Activated CD8-positive, alpha-beta memory T cell treated with anti-CD3 and anti-CD28 coated beads, Interleukin-2, amount 50 U/mL, for 24 hours (primary cell): ENCODE data around the gene RABGGTB.
"Not testable (repeated sequence)": the region's sequence is repeated elsewhere in the genome, so short reads cannot be mapped to it uniquely, and the experiment has no call there.

ENCODE experiments used
- DNase-seq: peaks from one replicate; pipeline ENCODE4 v3.0.0-alpha.2; 2020; ENCODE audit errors: extremely low read depth

Gene RABGGTB

DNA sequence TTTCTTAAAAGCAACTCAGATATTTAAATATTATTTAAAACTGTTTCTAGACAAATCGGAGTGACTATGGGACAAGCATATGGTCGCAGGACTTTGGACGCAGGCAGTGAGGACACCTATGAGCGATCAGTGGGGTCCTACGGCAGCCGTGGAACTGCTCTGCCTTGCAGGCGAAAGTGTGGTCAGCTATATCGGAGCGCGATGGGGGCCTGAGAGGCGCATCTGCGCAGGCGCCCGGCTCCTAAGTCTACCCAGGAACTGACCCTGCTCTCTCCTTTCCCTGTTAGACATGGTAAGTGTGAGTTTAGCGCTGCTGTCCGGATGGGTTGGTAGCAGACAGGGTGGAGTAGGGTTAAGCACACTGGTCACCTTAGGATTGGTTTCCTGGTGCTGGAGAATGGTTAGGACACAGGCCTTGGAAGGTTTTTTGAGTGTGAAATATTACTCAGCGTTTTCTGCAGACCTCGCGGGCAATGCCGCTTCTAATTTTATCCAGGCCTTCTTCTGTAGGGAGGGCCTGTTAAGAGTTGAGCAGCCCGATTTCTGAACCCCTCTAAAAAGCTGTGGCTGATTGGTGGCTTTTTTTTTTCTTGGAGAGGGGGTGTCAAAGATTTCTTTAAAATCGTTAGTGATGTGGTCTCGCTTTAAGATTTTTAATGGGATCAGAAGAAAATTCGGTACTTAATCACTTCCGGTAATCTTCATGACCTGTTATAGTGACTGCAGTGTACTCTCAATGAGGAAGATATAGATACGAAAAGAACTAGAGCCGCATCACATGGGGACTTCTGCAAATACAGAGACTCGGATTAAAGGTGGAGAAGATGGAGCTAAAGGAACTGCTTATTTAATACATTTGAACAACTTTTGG is at the start of gene RABGGTB:
Gene RABGGTB, plus strand, starts transcription at position 274 of the 871 bp plus-strand sequence. Its CDS starts 16 bp downstream, at position 290.
- peak; percentile 86 for DNase-seq

DNA sequence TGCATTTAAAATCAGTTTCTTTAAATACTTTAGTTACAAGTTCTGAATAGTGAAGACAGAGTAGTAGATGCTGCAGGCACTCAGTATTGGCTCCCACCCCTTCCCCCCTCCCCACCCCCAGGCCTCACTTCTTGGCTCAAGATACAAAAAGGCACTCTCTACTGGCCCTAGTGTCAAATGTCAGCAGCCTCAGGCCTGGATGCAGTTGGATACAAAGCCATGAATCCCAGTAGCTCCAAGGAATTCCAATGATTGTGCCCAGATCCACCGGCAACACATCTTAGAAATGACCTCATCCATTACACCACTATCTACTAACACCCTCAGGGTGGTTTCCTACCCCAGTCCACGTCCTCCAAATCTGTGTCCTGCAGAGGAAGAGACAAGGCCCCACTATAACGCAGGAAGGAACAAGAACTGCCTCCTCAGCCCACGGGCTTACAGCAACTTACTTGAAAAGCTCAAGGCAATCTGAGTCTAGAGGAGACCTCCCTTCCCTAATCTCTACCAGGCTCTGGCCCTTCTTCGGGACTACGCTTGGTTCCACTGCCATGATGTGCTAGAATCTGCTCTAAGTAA is 43.9 kb upstream of the RABGGTB start:
- no peak for DNase-seq

DNA sequence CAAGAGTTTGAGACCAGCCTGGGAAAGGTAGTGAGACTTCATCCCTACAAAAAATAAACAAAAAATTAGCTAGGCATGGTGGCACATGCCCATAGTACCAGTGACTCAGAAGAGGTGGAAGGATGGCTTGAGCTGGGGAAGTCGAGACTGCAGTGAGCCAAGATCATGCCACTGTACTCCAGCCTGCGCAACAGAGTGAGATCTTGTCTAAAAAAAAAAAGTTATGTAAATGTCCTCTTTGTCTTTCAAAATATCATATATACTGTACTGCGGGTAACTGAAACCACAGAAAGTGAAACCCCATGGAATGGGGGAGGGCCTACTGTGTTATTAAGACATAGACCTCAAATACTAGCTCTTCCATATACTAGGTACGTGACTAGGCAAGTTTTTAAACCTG is 40.8 kb upstream of the RABGGTB start:
- no peak for DNase-seq

DNA sequence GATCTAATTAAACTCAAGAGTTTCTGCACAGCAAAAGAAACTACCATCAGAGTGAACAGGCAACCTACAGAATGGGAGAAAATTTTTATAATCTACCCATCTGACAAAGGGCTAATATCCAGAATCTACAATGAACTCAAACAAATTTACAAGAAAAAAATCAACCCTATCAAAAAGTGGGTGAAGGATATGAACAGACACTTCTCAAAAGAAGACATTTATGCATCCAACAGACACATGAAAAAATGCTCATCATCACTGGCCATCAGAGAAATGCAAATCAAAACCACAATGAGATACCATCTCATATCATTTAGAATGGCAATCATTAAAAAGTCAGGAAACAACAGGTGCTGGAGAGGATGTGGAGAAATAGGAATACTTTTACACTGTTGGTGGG is 28.8 kb upstream of the RABGGTB start:
- not testable (repeated sequence) for DNase-seq

DNA sequence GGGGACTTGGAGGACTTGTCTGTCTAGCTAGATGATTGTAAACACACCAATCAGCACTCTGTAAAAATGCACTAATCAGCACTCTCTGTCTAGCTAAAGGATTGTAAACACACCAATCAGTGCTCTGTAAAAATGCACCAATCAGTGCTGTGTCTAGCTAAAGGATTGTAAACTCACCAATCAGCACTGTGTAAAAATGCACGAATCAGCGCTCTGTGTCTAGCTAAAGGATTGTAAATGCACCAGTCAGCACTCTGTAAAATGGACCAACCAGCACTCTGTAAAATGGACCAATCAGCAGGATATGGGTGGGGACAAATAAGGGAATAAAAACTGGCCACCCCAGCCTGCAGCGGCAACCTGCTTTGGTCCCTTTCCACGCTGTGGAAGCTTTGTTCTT is 27.5 kb upstream of the RABGGTB start:
- DNase-seq = not testable (repeated sequence)

DNA sequence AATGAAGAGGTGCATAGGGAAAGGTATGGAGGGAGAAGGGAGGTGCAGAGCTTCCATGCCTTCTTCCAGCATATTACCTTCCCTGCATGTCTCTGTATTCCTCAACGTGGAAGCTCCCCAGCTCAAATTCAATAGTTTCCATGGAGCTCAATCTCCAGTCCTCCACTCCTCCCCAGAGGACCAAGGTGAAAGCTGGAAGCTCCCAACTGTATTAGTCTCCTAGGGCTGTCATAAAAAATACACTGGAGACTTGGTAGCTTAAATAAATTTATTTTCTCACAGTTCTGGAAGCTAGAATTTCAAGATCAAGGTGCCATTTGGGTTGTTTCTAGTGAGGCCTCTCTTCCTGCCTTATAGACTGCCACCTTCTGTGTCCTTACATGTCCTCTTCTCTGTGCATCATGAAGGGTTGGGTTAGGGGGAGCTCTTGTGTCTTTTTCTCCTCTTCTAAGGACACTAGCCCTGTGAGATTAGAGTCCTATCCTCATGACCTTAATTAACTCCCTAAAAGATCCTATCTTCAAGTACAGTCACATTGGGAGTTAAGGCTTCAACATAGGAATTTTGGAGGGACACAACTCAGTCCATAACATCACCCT is 21.9 kb upstream of the RABGGTB start:
- no peak for DNase-seq

DNA sequence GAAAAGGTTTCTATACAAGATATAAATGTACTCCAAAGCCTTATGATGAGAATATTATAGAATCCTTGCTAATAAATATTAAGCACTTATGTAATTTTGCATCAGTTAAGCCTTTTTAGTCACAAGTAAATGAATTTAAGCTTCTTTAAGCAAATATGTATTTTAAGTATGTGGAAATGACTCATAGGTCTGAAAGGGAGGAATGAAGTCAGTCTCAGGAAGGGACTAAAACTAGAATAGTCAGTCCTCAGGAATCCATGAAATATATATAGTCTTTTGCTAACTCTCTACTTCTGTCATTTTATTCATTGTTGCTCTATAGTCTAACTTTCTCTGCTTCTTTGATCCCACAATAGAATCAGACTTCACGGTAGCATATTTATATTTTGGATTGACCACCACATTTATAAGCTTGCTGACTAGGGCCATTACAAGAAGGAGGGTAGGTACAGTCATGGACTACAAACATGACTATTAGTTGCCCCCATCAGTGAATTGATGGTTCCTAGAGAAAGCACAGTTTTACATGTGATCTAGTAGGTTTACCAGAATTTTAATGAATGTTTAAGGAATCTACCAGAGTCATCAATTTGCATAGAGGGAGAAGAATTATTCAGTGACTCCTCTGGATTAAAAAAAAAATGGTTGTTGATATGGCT is 20.2 kb upstream of the RABGGTB start:
- DNase-seq = no peak

DNA sequence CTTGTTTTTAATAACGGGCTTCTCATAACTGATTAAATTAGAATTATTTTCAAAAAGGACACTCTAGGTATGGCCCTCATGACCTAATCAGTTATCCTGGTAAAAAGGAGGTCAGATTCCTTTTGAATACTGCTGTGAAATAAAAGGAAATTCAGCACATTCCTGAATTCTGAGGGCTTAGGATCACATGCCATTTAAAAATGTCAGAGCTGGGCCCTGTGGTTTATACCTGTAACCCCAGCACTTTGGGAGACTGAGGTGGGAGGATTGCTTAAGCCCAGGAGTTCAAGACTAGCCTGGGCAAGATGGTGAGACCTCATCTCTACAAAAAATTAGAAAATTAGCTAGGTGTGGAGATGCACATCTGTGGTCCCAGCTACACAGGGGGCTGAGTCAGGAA is 18.0 kb upstream of the RABGGTB start:
- DNase-seq = no peak

DNA sequence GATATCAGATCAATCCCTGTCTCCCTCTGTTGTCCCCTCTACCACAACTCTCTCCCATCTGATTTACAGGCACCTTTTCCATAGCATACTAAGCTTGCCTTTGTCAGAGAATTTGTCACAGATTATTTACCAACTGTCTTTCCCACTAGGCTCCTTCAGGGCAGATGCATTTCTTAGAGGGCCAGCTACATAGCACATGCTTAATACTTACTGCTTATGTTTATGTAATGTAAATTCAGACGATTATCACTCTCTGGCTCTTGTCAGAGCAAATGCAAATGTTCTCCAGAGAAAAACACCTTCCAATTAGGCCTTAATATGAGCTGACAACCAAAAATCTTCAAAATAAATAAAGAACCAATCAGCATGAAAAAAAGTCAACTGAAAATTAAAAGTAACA is 15.3 kb upstream of the RABGGTB start:
- DNase-seq = no peak

DNA sequence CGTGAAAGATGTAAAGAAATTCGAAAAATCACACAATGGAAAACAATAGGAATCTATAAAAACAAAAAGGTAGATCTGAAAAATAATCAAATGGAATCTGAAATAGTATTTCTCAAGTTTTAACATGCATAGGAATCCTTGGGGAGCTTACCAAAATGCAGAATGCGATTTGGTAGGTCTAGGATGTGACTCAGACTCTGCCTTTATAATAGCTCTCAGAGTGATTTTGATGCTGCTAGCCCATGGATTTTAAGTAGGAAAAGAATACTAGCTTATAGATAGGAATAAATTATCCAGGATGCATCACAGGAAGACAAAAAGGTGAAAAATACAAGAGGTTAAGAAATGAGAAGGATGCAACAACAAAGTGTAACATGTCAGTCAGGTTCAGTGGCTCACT is 14.1 kb upstream of the RABGGTB start:
- no peak for DNase-seq

DNA sequence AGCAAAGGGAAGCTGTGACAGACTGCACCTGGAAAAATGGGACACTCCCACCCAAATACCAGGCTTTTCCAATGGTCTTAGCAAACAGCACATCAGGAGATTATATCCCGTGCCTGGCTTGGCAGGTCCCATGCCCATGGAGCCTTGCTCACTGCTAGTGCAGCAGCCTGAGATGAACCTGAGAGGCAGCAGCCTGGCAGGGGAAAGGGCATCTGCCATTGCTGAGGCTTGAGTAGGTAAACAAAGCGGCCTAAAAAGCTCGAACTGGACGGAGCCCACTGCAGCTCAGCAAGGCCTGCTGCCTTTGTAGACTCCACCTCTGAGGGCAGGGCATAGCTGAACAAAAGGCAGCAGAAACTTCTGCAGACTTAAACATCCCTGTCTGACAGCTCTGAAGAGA is 8.2 kb upstream of the RABGGTB start:
- DNase-seq = not testable (repeated sequence)

DNA sequence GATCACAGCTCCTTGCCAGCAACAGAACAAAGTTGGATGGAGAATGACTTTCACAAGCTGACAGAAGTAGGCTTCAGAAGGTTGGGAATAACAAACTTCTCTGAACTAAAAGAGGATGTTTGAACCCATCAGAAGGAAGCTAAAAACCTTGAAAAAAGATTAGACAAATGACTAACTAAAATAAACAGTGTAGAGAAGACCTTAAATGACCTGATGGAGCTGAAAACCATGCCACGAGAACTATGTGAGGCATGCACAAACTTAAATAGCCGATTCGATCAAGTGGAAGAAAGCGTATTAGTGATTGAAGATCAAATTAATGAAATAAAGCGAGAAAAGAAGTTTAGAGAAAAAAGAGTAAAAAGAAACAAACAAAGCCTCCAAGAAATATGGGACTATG is 7.4 kb upstream of the RABGGTB start:
- not testable (repeated sequence) for DNase-seq

DNA sequence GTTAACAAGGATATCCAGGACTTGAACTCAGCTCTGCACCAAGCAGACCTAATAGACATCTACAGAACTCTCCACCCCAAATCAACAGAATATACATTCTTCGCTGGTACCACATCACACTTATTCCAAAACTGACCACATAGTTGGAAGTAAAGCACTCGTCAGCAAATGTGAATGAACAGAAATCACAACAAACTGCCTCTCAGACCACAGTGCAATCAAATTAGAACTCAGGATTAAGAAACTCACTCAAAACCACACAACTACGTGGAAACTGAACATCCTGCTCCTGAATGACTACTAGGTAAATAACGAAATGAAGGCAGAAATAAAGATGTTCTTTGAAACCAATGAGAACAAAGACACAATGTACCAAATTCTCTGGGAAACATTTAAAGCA is 5.9 kb upstream of the RABGGTB start:
- DNase-seq = not testable (repeated sequence)

DNA sequence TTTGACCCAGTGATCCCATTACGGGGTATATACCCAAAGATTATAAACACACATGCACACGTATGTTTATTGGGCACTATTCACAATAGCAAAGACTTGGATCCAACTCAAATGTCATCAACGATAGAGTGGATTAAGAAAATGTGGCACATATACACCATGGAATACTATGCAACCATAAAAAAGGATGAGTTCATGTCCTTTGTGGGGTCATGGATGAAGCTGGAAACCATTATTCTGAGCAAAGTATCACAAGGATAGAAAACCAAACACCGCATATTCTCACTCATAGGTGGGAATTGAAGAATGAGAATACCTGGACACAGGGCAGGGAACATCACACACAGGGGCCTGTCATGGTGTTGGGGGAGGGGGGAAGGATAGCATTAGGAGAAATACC is 2.1 kb upstream of the RABGGTB start:
- not testable (repeated sequence) for DNase-seq

DNA sequence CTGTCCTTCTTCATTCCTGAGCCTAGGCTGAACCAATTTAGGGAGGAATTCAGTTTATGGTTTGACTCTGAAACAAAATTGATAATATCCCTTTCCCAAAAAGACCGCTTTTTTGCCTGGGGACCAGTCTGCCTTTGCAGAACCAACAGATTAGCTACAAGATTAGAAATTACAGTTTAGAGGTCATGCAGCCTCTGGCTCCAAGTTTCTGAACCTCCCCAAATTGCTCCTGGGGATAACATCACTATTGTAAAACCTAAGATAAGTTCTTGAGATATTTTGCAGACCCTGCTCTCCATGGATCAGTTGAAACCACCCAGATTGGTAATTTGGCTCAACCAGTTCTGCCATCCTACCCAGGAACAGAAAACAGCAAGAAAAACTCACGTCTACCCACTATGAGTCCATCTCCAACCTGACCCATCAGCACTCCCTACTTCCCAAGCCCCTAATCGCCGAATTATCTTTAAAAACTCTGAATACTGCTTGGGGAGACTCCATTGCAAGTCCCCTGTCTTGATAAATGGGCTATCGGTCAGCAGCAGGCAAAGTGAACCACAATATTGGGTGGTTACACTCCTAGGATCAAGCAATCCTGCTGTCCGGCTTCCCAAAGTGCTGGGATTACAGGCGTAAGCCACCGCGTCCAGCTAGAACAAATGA is 605 bp upstream of the RABGGTB start:
- no peak for DNase-seq

DNA sequence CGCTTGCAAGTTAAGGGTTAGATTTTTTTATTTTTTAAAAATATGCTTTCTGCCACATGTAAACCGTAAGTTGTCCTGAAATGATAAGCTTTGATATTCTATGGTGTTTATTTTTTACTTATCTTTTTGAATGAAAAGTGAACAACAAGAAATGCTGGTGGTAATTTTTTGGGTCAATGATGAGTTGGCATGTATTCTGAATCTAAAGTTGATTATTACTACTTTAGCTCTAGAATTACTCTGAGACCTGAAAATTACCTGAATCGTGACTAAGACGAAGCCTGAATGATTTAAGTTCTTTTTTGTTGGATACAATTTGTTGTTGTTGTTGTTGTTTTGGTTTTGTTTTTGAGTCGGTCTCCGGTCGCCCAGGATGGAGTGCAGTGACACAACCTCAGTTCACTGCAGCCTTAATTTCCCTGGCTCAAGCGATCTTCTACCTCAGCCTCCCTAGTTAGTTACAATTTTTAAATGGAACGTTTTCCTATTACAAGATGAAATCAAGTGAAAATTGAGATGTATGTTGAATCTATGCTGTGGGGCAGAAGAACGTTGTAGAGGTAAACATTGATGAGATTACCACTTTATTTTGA is 941 bp downstream of the RABGGTB start:
- no peak for DNase-seq

DNA sequence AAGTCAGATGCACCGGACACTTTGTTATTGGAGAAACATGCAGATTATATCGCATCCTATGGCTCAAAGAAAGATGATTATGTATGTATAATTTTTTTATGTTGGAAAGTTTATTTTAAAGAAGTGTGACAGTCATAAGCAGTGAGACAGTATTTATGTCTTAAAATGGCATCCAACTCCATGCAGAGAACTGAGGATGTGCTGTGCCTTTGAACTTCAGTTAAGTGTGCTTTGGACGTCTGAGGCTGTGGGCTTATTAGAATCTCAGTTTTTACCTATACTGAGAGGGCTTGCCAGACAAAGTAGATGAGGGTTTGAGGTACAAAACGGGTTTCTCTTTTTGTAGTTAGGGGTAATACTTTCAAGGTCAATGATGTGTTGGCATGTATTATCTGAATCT is 1.5 kb downstream of the RABGGTB start:
- DNase-seq = no peak

DNA sequence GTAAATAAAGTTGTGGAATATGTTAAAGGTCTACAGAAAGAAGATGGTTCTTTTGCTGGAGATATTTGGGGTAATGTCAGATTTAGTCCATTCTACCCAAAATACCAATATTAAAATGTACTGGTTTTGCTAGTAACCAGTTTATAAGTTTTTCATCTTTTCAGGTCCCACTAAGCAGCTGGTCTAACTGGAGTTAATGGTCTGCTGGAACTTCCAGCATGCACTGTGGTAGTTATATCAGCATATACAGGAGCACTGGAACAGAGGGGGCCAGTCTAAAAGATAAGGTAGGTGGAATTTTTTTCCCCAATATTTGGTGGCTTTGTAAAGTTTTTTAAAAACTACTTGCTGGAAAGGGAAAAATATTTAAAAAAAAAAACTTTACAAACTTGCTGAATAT is 3.9 kb downstream of the RABGGTB start:
- no peak for DNase-seq

DNA sequence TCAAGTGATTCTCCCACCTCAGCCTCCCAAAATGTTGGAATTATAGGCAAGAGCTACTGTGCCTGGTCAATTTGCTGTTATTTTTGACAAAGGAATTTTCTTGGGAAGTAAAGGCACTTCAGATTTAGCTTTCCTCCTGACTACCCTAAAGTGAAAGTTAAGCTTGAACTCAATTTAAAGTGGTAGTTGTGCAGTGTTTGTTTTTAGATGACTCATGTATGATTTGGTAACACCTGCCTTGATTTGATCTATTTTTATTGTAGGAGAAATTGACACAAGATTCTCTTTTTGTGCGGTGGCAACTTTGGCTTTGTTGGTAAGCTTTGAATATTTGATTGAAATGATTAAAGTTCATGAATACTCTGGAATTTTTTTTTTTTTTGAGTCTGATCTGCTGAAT is 5.0 kb downstream of the RABGGTB start:
- no peak for DNase-seq

DNA sequence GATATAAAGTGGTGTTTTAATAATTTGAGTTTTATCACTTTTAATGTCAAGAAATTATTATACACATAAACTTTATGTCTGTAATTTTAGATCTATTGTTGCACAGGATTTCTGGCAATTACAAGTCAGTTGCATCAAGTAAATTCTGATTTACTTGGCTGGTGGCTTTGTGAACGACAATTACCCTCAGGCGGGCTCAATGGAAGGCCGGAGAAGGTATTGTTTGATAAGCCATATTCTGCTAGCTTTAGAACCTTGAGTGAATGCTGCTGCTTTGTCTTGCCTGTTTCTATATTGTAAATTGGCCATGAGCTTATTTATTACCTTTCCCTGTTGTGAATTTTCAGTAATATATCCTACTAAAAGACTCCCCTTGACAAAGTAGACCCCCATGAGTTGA is 6.0 kb downstream of the RABGGTB start:
- no peak for DNase-seq

DNA sequence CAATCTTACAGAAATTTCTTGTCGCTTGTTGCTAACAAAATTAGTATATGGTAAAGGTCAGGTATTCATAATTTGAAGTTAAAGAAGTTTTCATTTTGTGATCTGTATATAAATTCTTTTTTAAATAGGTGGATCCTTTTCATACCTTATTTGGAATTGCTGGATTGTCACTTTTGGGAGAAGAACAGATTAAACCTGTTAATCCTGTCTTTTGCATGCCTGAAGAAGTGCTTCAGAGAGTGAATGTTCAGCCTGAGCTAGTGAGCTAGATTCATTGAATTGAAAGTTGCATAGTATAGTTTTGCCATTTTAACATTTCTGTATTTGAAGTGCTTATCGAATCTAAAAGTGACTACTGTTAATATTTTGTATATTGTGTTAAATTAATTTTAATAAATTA is 8.3 kb downstream of the RABGGTB start:
- DNase-seq = no peak
